Neural crest cell (in vitro differentiated cells): ENCODE results near the gene CRACDL. TPM values are rescaled to one million over a fixed set of nuclear protein-coding genes. Genes with fewer than 3 reads are reported as not detected.

ENCODE experiments used
- DNase-seq: peaks from one replicate; pipeline ENCODE4 v3.0.0; 2021; ENCODE audit warnings: low read depth, mixed read lengths, low spot score
- H3K27ac Mint-ChIP-seq: one replicate; pipeline ENCODE4 v1.8.0; 2021; ENCODE audit warnings: mild to moderate bottlenecking, mixed read lengths; ENCODE audit not compliant: unreplicated experiment
- H3K27me3 Mint-ChIP-seq: 2 replicates; pipeline ENCODE4 v1.8.0; 2021; ENCODE audit warnings: low read depth, mild to moderate bottlenecking, mixed read lengths
- H3K36me3 Mint-ChIP-seq: 2 replicates; pipeline ENCODE4 v1.8.0; 2021; ENCODE audit warnings: low read depth, mild to moderate bottlenecking, mixed read lengths
- H3K4me1 Mint-ChIP-seq: 2 replicates; pipeline ENCODE4 v1.8.0; 2021; ENCODE audit warnings: mixed read lengths
- H3K4me3 Mint-ChIP-seq: one replicate; pipeline ENCODE4 v1.8.0; 2021; ENCODE audit warnings: mild to moderate bottlenecking, mixed read lengths
- H3K9me3 Mint-ChIP-seq: 2 replicates; pipeline ENCODE4 v1.8.0; 2021; ENCODE audit warnings: mixed read lengths
- total RNA-seq: library from RNA; stranded (reverse); gene quantifications from 2 replicates; pipeline ENCODE4 v1.2.1, GENCODE V29; 2021
- TF ChIP-seq, protein P1 (sequence below): fragments of 200-600 bp; sonication (generic); conservative IDR thresholded peaks from 2 replicates; pipeline ENCODE4 v1.5.0; 2021; ENCODE audit warnings: antibody characterized with exemption, mild to moderate bottlenecking

Gene CRACDL
- total RNA-seq, 1 donor from 2014 or later = 0.37 TPM

DNA sequence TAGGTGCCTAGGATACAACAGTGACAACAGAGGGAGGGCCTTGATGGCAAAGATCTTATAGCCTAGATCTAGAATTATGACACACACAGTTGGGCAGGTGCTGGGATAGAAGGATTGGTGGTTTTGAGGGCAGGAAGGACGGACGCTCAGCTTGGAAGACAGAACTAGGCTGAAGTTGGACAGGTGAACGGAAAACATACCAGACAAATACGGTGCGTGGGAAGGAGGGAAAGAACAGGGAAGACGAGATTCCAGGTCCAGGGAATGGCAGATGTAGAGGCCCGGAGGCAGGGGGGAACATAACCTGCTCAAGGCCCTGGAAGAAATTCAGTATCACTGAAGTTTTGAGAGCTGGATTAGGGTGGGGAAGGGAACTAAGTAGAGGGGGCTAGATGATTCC, 40.8 kb downstream of the CRACDL start:
- no peak overlapping the region for H3K4me3 Mint-ChIP-seq
- no peaks in the 10 kb centered on the region for H3K36me3 Mint-ChIP-seq
- no peak for DNase-seq
- H3K27ac Mint-ChIP-seq = no peak overlapping the region
- peaks cover 2% of the 10 kb centered on the region for H3K9me3 Mint-ChIP-seq
- H3K27me3 Mint-ChIP-seq = peaks cover under 1% of the 10 kb centered on the region
- TF ChIP-seq, protein P1, sequence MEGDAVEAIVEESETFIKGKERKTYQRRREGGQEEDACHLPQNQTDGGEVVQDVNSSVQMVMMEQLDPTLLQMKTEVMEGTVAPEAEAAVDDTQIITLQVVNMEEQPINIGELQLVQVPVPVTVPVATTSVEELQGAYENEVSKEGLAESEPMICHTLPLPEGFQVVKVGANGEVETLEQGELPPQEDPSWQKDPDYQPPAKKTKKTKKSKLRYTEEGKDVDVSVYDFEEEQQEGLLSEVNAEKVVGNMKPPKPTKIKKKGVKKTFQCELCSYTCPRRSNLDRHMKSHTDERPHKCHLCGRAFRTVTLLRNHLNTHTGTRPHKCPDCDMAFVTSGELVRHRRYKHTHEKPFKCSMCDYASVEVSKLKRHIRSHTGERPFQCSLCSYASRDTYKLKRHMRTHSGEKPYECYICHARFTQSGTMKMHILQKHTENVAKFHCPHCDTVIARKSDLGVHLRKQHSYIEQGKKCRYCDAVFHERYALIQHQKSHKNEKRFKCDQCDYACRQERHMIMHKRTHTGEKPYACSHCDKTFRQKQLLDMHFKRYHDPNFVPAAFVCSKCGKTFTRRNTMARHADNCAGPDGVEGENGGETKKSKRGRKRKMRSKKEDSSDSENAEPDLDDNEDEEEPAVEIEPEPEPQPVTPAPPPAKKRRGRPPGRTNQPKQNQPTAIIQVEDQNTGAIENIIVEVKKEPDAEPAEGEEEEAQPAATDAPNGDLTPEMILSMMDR = no peak
- peaks cover 6% of the 10 kb centered on the region for H3K4me1 Mint-ChIP-seq

DNA sequence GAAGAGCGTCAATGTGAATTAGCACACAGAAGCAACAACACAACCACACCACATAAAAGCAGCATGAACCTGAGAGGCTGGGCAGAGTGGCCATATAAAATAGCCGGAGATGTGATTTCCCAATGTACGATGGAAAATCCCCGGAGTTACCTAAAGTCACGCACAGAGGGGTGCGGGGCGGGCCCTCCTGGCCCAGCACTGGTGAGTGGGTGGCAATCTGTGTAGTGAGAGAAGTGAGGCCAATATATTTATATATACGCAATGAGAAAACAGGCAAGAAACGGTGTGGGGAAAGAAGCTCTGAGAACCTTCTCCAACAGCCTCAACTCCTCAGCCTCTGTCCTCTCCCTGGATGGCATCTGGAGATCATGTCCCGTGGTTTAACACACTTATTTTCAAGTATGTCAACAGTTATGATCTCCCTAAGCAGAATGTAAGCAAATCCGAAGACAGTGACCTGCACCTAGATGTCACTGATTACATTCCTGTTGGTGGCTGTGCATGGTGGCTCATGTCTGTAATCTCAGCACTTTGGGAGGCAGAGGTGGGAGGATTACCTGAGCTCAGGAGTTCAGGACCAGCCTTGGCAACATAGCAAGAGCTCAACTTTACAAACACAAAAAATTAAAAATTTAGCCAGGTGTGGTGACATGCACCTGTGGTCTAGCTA, 41.6 kb downstream of the CRACDL start:
- DNase-seq = no peak
- no peaks in the 10 kb centered on the region for H3K36me3 Mint-ChIP-seq
- TF ChIP-seq, protein P1 = no peak

DNA sequence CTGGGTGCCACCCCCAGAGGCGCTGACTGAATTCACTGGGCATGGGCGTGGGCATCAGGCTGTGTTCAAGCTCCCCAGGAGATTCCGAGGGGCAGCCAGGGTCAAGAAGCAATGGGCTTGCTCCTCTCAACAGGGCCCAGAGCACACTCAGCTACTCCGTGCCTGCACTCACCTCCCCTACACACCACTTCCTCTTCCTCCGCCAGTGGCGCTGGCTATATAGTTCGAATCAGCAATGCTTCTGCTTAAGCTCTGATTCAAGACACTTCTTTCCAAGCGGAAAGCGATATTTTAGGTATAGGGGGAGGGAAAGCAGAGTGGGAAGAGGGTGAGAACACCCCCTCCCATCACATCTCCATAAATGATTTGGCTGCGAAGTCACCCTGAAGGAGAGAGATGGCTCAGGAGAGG, 42.1 kb downstream of the CRACDL start:
- Mint-ChIP-seq H3K9me3 (peaks cover 7% of the 10 kb centered on the region), H3K4me3 (no peak overlapping the region), H3K36me3 (no peaks in the 10 kb centered on the region), H3K4me1 (peaks cover 6% of the 10 kb centered on the region), H3K27ac (no peak overlapping the region), H3K27me3 (peaks cover 12% of the 10 kb centered on the region)
- TF ChIP-seq, protein P1 = no peak
- no peak for DNase-seq

More for the DNA sequence above, 41.6 kb downstream of the CRACDL start:
- peaks cover 6% of the 10 kb centered on the region for H3K4me1 Mint-ChIP-seq
- no peak overlapping the region for H3K4me3 Mint-ChIP-seq
- peaks cover 8% of the 10 kb centered on the region for H3K27me3 Mint-ChIP-seq
- peaks cover 7% of the 10 kb centered on the region for H3K9me3 Mint-ChIP-seq
- H3K27ac Mint-ChIP-seq = no peak overlapping the region

DNA sequence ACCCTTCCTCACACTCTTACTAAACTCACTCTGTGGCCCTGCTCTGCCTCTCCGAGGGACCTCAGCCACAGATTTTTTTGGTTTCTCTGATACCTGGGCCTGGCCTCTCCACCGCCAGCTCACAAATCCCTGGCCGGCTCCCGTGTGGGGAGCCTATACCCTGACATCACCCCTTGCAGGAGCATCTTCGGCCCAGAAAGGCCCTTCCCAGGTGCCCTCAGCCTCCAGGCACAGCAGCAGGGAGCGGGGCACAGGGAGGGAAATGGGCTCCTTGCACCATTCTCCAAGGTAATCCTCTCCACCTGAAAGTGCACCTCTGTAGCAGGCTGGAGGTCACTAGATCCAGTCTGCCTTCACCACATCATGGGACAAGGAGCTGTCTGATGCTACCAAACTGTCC, 43.2 kb downstream of the CRACDL start:
- H3K4me3 Mint-ChIP-seq = no peak overlapping the region
- TF ChIP-seq, protein P1 = no peak
- H3K27ac Mint-ChIP-seq = no peak overlapping the region
- H3K27me3 Mint-ChIP-seq = peaks cover 12% of the 10 kb centered on the region
- DNase-seq = no peak
- peaks cover 10% of the 10 kb centered on the region for H3K9me3 Mint-ChIP-seq
- no peaks in the 10 kb centered on the region for H3K36me3 Mint-ChIP-seq
- peaks cover under 1% of the 10 kb centered on the region for H3K4me1 Mint-ChIP-seq

DNA sequence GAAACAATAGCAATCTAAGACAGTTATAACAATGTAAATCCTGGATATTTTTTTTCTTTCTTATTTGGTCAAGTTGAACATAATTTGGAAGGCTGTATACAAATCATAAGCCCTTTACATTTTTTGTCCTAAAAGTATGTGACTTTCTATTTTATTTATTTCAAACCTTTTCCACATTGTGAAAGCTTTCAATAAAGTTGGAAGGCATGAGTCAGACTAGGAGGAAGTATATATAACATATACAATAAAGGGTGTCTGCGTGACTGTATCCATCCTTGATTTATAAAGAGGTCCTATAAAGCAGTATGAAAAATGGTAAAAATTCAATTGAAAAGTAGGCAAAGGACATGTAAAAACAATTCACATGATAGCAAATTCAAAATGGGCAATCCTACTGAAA, 44.4 kb downstream of the CRACDL start:
- no peaks in the 10 kb centered on the region for H3K4me1 Mint-ChIP-seq
- peaks cover 12% of the 10 kb centered on the region for H3K27me3 Mint-ChIP-seq
- H3K27ac Mint-ChIP-seq = no peak overlapping the region
- no peak for DNase-seq
- H3K36me3 Mint-ChIP-seq = peaks cover 2% of the 10 kb centered on the region
- TF ChIP-seq, protein P1 = no peak
- peaks cover 13% of the 10 kb centered on the region for H3K9me3 Mint-ChIP-seq
- H3K4me3 Mint-ChIP-seq = no peak overlapping the region
